ENCODE measurements around the gene CAB39. TPM values are rescaled to one million over a fixed set of nuclear protein-coding genes. Genes with fewer than 3 reads are reported as not detected.

The CAB39 gene
- total RNA-seq, 4 donors from 2014 or later: 47.6 to 80.3 (median 71.8) TPM

DNA sequence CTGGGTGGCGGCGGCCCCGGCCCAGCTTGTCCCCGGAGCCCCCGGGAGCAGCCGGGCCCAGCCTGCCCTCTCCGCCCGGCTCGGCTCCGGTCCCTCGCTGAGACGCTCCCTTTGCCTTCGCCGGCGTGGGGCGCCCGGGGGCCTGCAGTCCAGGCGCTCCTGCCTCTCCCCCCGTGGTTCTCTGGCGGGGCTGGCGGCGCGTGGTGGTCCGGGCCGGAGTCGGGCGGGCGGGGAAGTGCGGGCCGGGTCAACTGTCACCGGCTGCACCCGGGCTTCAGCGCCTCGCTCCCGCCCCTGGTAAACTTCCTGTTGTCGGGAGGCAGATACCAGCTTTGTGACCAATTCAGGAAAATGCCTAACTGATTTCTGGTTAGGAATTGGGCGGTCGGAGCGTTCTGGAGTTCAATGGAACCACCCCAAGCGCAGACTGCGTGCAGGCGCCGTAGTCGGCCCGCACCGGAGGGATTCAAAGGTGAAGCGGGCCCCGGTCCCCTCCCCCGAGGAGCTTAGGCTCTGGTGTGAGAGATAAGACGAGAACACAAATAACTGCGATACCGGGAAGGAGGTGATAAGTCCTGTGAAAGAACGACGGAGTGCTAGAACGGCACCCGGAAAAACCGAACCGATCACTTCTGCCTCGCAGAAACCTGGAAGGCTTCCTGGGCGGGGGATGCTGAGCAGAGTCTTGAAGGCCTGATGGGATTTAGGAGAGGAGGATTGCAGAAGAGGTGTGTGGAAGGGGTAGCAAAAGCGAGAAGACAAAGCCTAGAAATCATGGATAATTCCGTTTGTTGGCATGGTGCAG, 891 bp downstream of the CAB39 start:
- H3K4me1 ChIP-seq: peaks cover 0 to 56% (median 22%) of the 10 kb centered on the region in 3 donors
- no peaks in the 10 kb centered on the region for H3K36me3 ChIP-seq
- 0% methylated on average over 18 to 19 of the region's 62 CpGs for WGBS, 2 donors
- TF ChIP-seq, protein P1, sequence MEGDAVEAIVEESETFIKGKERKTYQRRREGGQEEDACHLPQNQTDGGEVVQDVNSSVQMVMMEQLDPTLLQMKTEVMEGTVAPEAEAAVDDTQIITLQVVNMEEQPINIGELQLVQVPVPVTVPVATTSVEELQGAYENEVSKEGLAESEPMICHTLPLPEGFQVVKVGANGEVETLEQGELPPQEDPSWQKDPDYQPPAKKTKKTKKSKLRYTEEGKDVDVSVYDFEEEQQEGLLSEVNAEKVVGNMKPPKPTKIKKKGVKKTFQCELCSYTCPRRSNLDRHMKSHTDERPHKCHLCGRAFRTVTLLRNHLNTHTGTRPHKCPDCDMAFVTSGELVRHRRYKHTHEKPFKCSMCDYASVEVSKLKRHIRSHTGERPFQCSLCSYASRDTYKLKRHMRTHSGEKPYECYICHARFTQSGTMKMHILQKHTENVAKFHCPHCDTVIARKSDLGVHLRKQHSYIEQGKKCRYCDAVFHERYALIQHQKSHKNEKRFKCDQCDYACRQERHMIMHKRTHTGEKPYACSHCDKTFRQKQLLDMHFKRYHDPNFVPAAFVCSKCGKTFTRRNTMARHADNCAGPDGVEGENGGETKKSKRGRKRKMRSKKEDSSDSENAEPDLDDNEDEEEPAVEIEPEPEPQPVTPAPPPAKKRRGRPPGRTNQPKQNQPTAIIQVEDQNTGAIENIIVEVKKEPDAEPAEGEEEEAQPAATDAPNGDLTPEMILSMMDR (IDR thresholded peaks at IDR 0.05): no peak
- peak in 1 of 4 donors; percentile 12 for TF ChIP-seq POLR2A (IDR thresholded peaks at IDR 0.05)
- peak overlapping the region; percentile 82 to 98 (median 93) for H3K4me3 ChIP-seq
- intact Hi-C loops (cut with DNase I): loop anchor here (5.0 kb wide), 1 partner anchor 84 kb away; no protein-coding TSS in a partner anchor
- peak overlapping the region; percentile 93 to 99 (median 97) for H3K27ac ChIP-seq
- no peak for DNase-seq
- no peaks in the 10 kb centered on the region for H3K9me3 ChIP-seq
- H3K27me3 ChIP-seq: no peaks in the 10 kb centered on the region

DNA sequence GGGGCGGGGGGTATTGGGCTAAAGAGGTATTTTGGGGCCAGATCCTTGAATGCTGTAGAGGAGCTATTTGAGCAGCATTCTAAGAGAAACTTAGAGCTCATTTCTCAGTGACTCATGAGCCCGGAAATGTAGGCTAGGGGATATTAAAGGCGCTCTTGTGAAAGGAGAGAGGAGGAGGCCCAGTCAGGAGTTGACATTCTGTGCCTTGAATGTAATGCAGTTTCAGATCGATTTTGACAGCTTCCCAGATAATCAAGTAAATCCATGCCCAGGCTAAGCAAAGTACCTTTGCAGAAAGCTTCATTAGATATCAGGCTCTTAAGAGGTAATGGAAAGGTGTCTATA, 1.5 kb downstream of the CAB39 start:
- no peak for DNase-seq
- Histone ChIP-seq H3K27me3 (no peaks in the 10 kb centered on the region), H3K4me3 (peak overlapping the region; percentile 82 to 98 (median 93)), H3K9me3 (no peaks in the 10 kb centered on the region), H3K4me1 (peaks cover 0 to 62% (median 22%) of the 10 kb centered on the region in 3 donors), H3K36me3 (no peaks in the 10 kb centered on the region), H3K27ac (peak overlapping the region; percentile 93 to 99 (median 97))
- intact Hi-C loops (cut with DNase I): loop anchor here (5.0 kb wide), 1 partner anchor 83 kb away; no protein-coding TSS in a partner anchor
- 0 to 1% methylated on average over 4 of the region's 4 CpGs for WGBS, 2 donors
- TF ChIP-seq, protein P1 (IDR thresholded peaks at IDR 0.05): no peak
- TF ChIP-seq POLR2A (IDR thresholded peaks at IDR 0.05): peak in 1 of 4 donors; percentile 5

DNA sequence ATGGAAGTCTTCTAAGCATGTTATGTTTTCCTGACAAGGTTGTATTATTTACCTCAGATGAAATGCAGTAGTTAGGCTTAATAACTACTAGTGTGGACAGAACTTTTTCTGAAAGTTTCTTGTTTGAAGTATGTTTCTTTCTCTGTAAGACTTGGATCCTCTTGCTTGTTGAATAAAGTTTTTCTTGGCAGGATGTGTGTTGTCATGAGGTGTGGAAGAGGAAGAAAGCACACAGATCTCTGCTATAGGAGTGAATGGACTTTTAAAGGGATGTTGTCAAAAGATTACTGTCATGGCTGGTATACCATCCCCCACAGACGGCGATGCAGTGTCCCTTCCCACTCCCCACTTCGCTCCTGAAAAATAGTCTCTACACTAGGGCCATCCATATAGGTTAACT, 2.6 kb downstream of the CAB39 start:
- no peaks in the 10 kb centered on the region for H3K9me3 ChIP-seq
- WGBS, 2 donors: 65 to 68% methylated on average over 3 of the region's 3 CpGs
- peak overlapping the region in 2 of 4 donors; percentile 82 to 94 for H3K4me3 ChIP-seq
- H3K27ac ChIP-seq: peak overlapping the region in 3 of 4 donors; percentile 7 to 99 (median 21)
- no peak for DNase-seq
- no peak for TF ChIP-seq POLR2A (IDR thresholded peaks at IDR 0.05)
- TF ChIP-seq, protein P1 (IDR thresholded peaks at IDR 0.05): no peak
- peaks cover 0 to 71% (median 22%) of the 10 kb centered on the region in 3 donors for H3K4me1 ChIP-seq
- no peaks in the 10 kb centered on the region for H3K27me3 ChIP-seq
- intact Hi-C loops (cut with DNase I): no loop called here
- peaks cover 0 to 1% (median 0%) of the 10 kb centered on the region in 3 donors for H3K36me3 ChIP-seq

DNA sequence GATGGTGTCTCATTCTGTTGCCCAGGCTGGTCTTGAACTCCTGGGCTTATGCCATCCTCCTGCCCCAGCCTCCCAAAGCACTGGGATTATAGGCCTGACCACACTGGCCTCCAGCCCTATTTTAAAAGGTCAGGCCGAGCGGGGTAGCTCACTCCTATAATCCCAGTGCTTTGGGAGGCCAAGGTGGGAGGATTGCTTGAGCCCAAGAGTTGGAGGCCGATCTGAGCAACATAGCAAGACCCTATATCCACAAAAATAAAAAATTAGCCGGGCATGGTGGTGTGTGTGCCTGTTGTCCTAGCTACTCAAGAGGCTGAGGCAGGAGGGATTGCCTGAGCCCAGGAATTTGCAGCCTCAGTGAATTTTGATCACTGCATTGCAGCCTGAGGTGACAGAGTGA, 3.9 kb downstream of the CAB39 start:
- Histone ChIP-seq H3K27ac (no peak overlapping the region), H3K27me3 (no peaks in the 10 kb centered on the region), H3K4me3 (no peak overlapping the region), H3K9me3 (no peaks in the 10 kb centered on the region), H3K4me1 (peaks cover 0 to 82% (median 29%) of the 10 kb centered on the region in 3 donors), H3K36me3 (peaks cover 0 to 15% (median 6%) of the 10 kb centered on the region in 3 donors)
- WGBS, 2 donors: 90 to 91% methylated on average over 3 to 4 of the region's 4 CpGs
- DNase-seq: no peak
- intact Hi-C loops (cut with DNase I): no loop called here
- TF ChIP-seq, protein P1 (IDR thresholded peaks at IDR 0.05): no peak
- no peak for TF ChIP-seq POLR2A (IDR thresholded peaks at IDR 0.05)

DNA sequence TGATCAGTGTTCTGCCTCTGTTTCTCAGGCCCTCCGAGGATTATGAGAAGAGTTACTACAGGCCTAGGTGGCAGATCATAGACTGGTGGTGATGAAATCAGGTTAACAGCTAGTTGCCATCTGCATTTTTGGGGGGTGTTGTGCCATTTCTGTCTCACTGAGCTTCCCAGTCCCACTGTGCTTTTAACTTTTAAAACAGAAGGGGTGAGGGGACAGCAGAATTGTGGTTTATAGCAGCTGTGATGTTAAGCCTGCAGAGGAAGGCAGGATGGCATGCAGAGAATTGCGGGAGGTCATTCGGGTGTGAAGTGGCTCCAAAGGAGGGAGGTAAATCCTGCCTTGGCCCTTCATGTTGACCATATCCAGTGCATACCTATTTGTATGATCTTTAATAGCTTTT, 5.0 kb downstream of the CAB39 start:
- no peak overlapping the region for H3K27ac ChIP-seq
- DNase-seq: no peak
- no peak for TF ChIP-seq POLR2A (IDR thresholded peaks at IDR 0.05)
- TF ChIP-seq, protein P1 (IDR thresholded peaks at IDR 0.05): no peak
- H3K9me3 ChIP-seq: no peaks in the 10 kb centered on the region
- H3K27me3 ChIP-seq: no peaks in the 10 kb centered on the region
- peaks cover 0 to 15% (median 6%) of the 10 kb centered on the region in 3 donors for H3K36me3 ChIP-seq
- intact Hi-C loops (cut with DNase I): no loop called here
- no peak overlapping the region for H3K4me3 ChIP-seq
- 64 to 81% methylated on average over 3 of the region's 3 CpGs for whole genome bisulfite sequencing, 2 donors
- H3K4me1 ChIP-seq: peaks cover 0 to 83% (median 30%) of the 10 kb centered on the region in 3 donors
